GM21360 (cell line): ENCODE data around the gene USP24.

Experiments used
- ATAC-seq: cut with Tn5 transposase; IDR thresholded peaks from one replicate; pipeline ENCODE4 v1.9.1; 2021; ENCODE audit warnings: mild to moderate bottlenecking, moderate library complexity; ENCODE audit not compliant: unreplicated experiment

USP24 gene

DNA sequence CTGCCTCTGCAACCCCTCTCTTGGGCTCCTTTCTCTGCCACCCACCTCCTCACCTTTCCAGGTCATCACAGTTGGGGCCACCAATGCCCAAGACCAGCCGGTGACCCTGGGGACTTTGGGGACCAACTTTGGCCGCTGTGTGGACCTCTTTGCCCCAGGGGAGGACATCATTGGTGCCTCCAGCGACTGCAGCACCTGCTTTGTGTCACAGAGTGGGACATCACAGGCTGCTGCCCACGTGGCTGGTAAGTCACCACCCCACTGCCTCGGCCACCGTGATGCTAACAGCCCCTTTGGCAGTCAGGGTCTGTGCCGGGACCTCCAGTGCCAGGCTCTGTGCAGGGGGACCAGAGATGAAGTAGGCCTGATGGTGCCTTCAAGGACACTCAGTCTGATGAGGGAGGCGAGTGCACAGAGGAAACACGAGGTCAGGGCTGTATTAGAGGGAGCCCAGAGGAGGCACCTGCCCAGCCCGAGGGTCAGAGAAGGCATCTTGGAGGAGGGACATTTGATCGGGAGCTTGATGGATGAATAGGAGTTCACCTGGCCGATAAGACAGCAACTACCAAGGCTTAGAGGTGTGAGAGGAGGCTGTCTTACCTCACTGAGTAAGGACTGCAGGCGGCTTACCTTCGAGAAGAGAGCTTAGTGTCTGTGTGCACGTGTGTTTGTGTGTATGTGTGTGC is 157.8 kb downstream of the USP24 start:
- no peak for ATAC-seq

DNA sequence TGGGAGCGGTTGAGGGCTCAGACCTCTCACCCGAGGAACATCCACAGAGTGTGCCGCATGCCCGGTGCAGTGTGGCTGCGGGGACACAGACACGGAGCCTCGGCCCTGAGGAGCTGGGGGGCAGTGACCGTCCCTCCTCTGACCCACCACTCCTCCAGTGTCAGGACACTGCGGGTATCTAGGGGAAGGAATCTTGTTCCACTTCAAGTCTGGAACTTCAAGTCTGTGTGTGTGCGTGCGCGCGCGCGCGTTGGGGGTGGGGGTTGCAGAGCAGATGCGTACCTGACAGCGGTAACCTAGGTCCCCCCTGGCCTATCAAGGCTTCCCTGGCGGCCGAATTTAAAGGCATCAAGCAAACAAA is 158.6 kb downstream of the USP24 start:
- ATAC-seq, result no peak

DNA sequence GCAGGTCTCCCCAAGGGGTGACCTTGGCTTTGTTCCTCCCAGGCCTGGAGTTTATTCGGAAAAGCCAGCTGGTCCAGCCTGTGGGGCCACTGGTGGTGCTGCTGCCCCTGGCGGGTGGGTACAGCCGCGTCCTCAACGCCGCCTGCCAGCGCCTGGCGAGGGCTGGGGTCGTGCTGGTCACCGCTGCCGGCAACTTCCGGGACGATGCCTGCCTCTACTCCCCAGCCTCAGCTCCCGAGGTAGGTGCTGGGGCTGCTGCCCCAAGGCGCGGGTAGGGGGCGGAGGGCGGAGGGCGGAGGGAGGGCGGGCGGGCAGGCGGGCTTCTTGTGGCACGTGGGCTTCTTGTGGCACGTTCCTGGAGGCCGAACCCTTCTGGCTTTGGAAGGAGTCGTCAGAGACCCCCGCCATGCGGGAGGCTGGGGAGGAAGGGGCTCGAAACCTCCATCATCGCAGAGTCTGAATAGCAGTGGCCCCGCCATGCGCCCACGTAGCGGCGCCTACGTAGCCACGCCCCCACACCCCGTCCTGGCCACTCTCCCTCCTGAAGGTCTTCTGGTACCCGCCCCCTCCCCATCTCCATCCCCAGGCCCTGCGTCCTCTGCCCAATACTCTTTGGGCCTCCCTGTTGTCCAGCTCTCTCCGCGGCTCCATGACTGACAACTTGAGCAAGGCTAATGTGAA is 159.1 kb downstream of the USP24 start:
- no peak for ATAC-seq

DNA sequence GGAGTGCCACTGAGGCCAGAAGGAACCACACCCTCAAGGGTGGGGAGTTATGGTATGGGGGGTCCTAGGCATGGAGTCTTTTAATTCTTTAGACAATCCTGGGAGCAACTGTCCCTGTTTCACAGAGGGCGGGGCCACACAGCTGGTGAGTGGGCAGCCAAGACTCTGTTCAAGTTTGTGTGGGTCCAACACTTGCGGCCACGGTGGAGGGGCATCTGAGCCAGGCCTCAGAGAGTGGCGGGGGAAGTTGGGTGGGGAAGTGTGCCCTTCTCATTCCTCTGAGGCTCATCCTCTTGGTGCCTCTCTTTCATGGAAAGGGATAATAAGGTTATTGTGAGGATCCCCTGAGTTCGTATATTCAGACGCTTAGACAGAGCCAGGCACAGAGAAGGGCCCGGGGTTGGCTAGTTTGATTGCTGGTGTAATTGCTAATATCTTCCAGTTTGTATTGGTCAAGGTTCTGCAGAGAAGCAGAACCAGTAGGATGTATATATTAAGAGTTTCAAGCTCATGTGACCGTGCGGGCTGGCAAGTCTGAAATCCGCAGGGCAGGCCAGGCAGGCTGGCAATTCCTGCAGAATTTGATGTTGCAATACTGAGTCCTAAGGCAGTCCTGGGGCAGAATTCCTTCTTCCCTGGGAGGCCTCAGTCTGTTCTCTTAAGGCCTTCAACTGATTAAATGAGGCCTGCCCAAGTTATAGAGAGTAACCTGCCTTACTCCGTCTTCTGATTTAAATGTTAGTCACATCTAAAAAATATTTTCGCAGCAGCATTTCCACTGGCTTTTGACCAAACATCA is 159.9 kb downstream of the USP24 start:
- ATAC-seq, result no peak

DNA sequence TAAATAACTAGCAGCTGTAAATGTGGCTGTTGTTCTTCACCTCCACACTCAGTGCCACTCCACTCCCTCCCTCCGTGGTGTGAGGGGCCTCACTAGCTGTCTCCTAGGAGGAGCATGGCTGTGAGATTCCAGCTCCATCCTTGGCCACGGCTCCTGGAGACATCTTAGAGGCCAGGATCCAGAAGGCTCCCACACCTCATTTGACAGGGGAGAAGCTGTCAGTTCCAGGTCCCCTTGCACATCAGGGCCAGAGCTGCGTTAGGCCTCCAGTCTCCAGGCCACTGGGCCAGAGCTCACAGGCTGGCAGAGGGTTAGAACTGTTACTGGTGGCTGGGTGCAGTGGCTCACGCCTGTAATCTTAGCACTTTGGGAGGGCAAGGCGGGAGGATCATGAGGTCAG is 160.8 kb downstream of the USP24 start:
- no peak for ATAC-seq

DNA sequence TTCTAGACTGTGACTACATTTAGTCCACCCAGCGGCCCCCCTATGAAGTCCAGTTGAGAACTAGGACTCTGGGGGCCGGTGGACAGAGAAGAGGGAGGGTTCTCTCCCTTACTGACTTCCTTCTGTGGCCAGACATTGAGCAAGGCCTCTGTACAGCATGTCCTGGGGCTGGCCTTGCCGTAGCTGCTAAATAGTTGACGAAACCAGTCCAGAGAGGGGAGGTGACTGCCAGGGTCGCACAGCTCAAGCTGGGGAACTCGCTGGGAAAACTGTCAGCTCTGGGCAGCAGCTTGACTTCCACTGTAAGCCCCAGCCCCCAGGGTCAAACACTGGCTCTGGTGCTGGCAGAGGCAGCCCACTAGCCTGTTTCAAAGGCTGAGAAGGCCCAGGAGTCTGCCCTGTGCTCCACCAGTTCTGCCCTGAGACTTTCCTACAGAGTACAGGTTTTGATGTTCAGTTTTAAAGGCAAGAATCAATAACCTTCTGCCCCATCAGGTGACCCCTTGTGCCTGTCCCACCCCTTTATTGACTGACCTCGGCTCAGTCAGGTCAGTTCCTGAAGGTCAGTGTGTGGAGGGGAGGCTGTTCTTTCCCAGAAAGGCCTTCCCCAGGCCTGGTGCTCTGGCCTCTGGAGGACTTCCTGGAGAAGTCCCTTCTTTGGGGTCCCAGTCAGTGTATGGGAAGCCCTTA is 161.8 kb downstream of the USP24 start:
- no peak for ATAC-seq

DNA sequence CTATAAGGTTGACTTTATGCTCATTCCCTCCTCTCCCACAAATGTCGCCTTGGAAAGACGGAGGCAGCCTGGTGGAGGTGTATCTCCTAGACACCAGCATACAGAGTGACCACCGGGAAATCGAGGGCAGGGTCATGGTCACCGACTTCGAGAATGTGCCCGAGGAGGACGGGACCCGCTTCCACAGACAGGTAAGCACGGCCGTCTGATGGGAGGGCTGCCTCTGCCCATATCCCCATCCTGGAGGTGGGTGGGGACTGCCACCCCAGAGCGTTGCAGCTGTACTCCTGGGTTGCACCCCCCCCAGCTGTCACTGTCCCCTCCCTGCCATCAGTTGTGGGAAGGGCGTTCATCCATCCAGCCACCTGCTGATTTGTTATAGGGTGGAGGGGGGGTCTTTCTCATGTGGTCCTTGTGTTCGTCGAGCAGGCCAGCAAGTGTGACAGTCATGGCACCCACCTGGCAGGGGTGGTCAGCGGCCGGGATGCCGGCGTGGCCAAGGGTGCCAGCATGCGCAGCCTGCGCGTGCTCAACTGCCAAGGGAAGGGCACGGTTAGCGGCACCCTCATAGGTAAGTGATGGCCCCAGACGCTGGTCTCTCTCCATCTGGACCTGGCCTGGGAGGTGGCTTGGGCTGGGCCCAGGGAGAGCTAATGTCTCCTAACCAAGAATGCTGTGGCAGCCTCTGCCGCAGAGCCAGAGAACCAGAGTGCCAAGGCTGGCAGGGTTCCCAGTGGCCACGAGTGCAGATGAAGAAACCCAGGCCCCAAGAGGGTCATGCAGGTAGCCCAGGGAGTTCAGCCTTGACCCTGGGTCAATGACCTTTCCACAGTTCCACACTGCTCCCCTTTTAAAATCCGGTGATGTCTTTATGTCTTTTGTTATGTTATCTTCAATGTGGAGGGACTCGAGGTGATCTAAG is 162.7 kb downstream of the USP24 start:
- ATAC-seq, result no peak

DNA sequence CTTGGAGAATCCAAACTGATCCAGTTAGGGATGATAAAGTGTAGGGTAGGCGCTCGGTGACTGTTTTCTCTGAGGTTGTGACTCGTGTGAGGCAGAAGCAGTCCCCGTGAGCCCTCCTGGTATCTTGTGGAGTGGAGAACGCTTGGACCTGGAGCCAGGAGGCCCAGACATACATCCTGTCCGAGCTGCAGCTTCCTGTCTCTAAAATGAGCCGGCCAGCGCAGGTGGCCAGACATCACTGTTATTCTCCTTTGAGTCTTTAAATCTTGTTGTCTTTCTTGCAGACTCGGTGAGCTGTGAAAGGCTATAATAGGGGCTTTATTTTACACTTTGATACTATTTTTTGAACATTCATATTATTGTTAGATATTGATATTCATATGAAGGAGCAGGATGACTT is 163.5 kb downstream of the USP24 start:
- no peak for ATAC-seq

DNA sequence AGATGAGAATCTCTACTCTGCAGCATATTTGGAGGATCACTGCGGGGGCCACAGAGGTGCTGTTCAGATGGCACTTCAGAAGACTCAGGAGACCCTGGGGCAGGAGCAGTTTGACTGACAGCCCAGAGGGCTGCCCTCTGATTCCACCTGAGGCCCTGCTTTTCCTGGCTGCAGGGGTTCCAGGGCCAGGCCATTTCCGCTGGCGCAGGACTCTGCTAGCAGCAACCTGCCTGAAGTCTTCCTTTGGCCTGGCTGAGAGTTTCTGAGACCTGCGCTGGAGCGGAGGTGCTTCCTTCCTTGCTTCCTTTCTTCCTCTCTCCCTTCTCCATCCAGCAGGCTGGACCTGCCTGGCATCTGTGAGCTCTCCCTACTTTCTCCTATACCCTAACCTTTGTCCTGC is 164.0 kb downstream of the USP24 start:
- ATAC-seq, result no peak

DNA sequence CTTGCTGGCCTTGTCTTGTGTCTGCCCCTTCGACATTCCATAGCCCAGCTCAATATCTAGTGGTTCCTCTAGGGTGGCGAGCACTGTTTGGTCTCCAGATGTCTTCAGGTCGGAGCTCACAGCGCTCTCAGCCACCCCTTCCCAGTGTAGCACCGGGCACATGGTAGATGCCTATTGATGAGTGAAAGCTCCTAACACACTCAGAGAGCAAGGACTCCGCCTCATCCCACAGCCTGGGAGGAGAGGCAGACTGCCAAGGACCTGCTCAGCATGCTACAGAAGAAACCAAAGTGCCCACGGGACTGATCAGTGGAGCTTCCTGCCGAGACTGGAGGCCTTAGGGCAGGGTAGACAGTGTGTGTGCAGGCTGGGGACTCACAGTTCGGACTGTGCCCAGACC is 164.9 kb downstream of the USP24 start:
- ATAC-seq, result no peak

DNA sequence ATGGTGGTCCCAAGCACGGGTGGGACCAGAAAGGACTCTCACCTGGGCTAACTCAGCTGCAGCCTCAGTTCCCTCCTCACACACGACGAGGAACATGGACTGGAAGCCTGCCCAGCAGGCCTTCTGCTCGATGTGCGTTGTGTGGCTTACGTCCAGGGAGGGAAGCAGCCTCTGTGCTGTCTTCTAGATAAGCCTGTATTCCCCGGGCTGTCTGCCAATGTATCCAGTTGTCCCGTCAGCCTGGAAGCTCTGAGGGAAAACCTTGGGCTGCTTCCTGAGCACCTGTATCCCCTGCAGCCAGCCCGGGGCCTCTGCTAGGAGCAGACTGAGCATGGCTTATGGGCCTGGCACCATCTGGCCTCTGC is 165.3 kb downstream of the USP24 start:
- no peak for ATAC-seq

DNA sequence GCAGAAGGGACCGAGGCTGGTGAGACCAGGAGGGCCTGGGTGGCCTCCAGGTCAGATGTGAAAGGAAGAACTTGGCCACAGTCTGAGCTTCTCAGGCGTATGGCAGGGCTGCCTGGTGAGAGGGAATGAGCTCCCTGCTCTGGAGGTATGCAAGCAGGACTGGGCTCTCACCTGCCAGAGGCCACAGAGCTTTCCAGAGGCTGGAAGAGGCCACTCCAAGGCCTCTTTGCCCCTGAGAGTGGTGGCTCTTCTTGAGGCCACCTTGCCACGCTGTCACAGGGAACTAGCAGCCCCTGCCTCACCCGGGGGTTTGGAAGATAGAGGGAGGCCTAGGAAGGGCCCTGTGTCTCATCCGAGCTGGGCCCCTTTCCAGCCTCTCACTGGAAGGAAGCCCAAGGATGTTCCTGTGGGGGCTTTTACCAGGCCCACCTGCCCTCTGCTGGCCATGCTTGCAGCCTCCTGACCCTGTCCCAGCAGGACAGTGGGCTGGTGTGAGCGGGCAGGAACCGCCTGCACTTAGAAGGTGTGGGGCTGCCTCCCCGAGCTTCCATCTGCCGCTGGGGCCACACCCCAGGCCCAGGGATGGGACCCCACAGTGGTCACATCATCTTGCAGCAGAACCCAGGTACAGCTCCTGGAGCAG is 165.8 kb downstream of the USP24 start:
- ATAC-seq, result no peak

DNA sequence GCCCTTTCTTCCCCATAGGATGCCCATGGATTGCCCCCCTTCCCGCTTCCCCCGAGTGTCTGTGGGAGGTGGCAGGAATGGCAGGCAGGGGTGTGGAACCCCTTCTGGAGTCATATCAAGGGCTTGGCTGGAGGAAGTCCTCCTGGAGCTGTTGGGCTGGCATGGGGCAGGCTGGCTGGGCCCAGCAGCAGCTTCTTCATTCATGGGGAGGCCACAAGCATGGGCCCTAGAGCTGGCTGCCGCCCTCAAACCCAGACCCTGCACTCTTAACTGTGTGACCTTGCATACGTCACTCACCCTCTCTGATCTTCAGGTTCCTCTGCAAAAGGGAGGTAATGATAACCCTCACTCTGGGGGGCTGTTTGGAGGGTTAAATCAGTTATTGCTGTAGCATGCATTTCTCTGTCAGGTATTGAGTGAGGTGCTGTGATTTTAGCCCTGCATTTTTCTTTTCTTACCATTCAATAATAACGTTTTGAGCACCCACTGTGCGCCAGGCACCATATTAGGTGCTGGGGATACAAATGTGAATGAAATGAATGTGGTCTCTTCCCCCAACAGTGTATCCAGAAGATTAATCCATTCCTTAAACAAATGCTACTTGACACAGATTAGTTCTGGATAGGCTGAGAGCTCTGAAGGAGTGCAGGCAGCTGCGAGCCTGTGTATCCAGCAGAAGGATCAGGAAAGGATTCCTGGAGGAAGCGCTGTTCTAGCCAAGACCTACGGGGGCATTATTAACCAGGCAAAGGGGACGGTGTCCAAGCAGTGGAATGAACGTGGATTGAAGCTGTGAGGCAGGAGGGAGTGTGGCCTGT is 166.5 kb downstream of the USP24 start:
- no peak for ATAC-seq

DNA sequence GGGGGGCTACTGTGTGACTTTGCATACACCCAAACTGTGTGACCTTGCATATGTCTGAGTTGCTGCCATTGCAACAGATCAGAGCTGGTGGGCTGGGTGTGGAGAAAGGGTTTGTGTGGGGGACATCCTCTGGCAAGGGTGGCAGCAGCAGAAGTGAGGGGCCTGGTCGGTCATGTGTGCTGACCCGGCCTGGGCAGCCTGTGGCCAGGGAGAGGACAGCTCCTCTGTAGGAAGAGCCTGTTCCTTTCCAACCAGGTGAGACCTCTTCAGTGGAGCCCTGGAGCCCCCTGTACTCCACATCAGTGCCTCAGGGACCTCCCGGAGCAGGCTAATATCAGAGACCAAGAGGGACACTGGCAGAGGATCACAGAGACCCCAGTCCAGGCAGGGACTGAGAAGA is 167.6 kb downstream of the USP24 start:
- no peak for ATAC-seq

DNA sequence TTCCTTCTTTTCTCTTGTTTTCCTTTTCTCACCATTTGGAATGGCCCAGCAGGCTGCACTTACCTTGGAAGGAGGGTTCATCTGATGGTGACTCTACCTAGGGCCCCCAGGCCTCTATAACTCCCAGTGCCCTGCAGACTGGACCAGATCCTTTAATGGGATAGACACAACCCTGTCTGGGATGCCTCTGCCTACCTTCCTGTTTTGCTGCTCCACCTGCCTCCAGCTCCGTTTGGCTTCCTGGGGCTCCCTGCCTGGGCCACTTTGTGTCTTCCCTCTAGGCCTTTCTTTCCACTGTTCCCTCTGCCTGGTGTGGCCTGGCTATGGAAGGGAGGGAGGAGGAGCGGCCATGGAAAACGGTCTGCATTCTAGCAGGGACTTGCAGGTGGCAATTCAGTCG is 168.3 kb downstream of the USP24 start:
- ATAC-seq, result no peak

DNA sequence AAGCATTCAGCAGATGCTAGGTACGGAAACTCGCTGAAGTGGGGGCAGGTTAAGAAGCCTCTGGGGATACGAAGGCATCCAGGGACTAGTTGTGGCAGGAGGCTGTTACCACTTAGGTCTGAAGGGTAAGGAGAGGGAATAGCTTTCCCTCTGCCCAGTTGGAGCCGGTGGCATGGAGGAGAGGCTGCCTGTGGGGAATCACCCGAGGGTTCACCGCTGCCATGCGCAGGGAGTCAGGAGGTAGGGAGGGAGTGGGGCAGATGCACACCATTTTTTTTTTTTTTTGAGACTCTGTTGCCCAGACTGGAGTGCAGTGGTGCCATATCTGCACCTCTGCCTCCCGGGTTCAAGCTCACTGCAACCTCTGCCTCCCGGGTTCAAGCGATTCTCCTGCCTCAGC is 169.7 kb downstream of the USP24 start:
- no peak for ATAC-seq

DNA sequence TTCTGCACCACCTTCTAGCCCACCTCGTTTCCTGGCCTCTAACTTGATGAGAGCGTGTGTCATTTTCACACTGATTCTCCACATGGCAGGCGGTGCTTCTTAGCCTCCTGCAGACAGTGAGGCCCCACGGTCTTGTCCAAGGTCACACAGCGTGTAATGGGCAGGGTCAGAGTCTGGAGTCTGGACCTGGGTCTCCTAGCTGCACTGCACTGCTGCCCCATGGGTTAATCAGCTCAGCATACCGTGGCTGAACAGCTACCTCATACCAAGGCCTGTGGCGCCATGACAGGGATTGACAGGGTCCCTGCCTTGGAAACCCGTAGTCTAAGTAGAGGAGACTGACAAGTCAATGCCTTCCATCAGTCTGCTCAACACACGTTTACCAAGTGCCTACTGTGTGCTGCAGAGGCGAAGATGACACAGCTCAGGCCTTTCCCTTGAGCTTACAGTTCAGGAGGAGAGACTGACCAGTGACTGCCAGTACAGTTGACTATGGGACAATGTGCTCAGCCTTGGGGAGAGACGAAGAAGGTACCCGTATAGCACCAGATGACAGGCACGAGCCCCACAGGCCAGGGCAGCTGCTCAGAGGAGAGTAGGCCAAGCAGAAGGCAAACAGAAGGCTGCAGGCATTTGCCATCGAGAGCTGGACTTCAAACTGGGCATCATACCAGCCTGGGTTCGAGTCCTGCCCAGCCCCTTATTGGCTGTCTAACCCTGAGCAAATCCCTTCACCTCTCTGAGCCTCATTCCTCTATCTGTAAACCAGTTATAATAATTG is 170.4 kb downstream of the USP24 start:
- no peak for ATAC-seq

DNA sequence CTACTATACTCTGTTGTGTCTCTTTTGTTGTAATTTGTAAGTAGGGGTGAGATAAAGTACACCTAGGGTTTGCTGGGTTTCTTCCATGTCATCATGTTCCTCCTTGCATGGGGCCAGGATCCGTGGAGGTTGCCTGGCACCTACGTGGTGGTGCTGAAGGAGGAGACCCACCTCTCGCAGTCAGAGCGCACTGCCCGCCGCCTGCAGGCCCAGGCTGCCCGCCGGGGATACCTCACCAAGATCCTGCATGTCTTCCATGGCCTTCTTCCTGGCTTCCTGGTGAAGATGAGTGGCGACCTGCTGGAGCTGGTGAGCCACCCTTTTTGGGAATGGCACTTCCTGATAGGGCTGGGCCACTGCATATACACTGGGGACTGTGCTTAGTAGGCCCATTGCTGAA is 171.4 kb downstream of the USP24 start:
- ATAC-seq, result no peak
